H1 (cell line): ENCODE measurements around the gene UPK2. TPM values are rescaled to one million over a fixed set of nuclear protein-coding genes. Genes with fewer than 3 reads are reported as not detected.

ENCODE experiments used
- CTCF ChIA-PET: fragments of 300-600 bp; sonication (Branson Sonifier 250); formaldehyde crosslinking; loops from one replicate; lab custom pipeline; 2021; ENCODE audit not compliant: partially characterized antibody; lab: Charles Lee
- POLR2A ChIA-PET: fragments of 300-600 bp; sonication (Branson Sonifier 250); formaldehyde crosslinking; loops from one replicate; lab custom pipeline; 2021; ENCODE audit warnings: inconsistent platforms; ENCODE audit not compliant: partially characterized antibody; lab: Charles Lee
- DNase-seq, 2 experiments: peaks; one replicate each; pipeline versions ENCODE4 v3.0.0 to v3.0.0-alpha.2; 2010 to 2022; ENCODE audit warnings: low spot score in 2 of 2, low read depth in 1 of 2, mixed read lengths in 1 of 2
- FAIRE-seq: peaks from 2 replicates; lab custom pipeline; 2011; peaks lifted over from hg19 to GRCh38; lab: Jason Lieb, UNC
- H2AFZ ChIP-seq: 2 replicates; pipeline ENCODE4 v1.8.1; 2012; ENCODE audit warnings: low read length, inconsistent platforms
- H2AK5ac ChIP-seq: 2 replicates; pipeline ENCODE4 v1.6.1; 2013; ENCODE audit warnings: low read depth, low read length
- H2BK120ac ChIP-seq: replicated peaks from 2 replicates; pipeline ENCODE3; 2013; ENCODE audit warnings: low read depth, low read length, inconsistent platforms
- H2BK12ac ChIP-seq: 2 replicates; pipeline ENCODE4 v1.6.1; 2013; ENCODE audit warnings: low read depth, low read length
- H2BK15ac ChIP-seq: 2 replicates; pipeline ENCODE4 v1.6.1; 2013; ENCODE audit warnings: low read length
- H2BK20ac ChIP-seq: 2 replicates; pipeline ENCODE4 v1.6.1; 2013; ENCODE audit warnings: low read length
- H2BK5ac ChIP-seq: 2 replicates; pipeline ENCODE4 v1.6.1; 2013; ENCODE audit warnings: low read depth, low read length
- H3K14ac ChIP-seq: 2 replicates; pipeline ENCODE4 v1.6.1; 2013; ENCODE audit warnings: inconsistent platforms; ENCODE audit not compliant: insufficient read length
- H3K18ac ChIP-seq: 2 replicates; pipeline ENCODE4 v1.6.1; 2013; ENCODE audit warnings: low read length; ENCODE audit errors: extremely low read depth
- H3K23ac ChIP-seq: 2 replicates; pipeline ENCODE4 v1.6.1; 2013; ENCODE audit warnings: inconsistent platforms; ENCODE audit not compliant: insufficient read length
- H3K23me2 ChIP-seq: 2 replicates; pipeline ENCODE4 v1.6.1; 2013; ENCODE audit warnings: low read depth, low read length
- H3K27ac ChIP-seq: 2 replicates; pipeline ENCODE4 v1.6.1; 2011; ENCODE audit warnings: low read depth, low read length, inconsistent platforms
- H3K27me3 ChIP-seq, 4 experiments: replicated peaks in 1 of 4; 1 replicate in 1 of 4; 2 replicates in 3 of 4; pipeline versions ENCODE4 v1.6.1 to v1.8.1; 2011 to 2013; ENCODE audit warnings: low read length in 3 of 4, mild to moderate bottlenecking in 3 of 4, inconsistent platforms in 2 of 4, mixed read lengths in 2 of 4, moderate library complexity in 1 of 4; ENCODE audit not compliant: control insufficient read depth in 3 of 4, insufficient read depth in 3 of 4; ENCODE audit errors: extremely low read depth in 1 of 4
- H3K36me3 ChIP-seq, 4 experiments: 2 replicates each; pipeline versions ENCODE4 v1.6.1 to v1.8.1; 2011 to 2013; ENCODE audit warnings: mild to moderate bottlenecking in 4 of 4, low read length in 3 of 4, moderate library complexity in 2 of 4, control low read depth in 1 of 4, inconsistent platforms in 1 of 4; ENCODE audit not compliant: insufficient read depth in 4 of 4, control insufficient read depth in 2 of 4
- H3K4ac ChIP-seq: replicated peaks from 2 replicates; pipeline ENCODE3; 2013; ENCODE audit warnings: low read length, low read depth, mixed read lengths, inconsistent platforms; ENCODE audit not compliant: insufficient read length
- H3K4me1 ChIP-seq, 4 experiments: replicated peaks in 1 of 4; 1 replicate in 1 of 4; 2 replicates in 3 of 4; pipeline versions ENCODE4 v1.6.1 to v1.8.1; 2011 to 2013; ENCODE audit warnings: low read length in 3 of 4, inconsistent platforms in 2 of 4, mixed read lengths in 1 of 4; ENCODE audit not compliant: insufficient read depth in 4 of 4, control insufficient read depth in 3 of 4
- H3K4me2 ChIP-seq, 2 experiments: 2 replicates each; pipeline versions ENCODE4 v1.6.1 to v1.8.1; 2011 to 2013; ENCODE audit warnings: low read depth in 2 of 2, low read length in 2 of 2, control low read depth in 1 of 2, inconsistent platforms in 1 of 2, mild to moderate bottlenecking in 1 of 2; ENCODE audit not compliant: insufficient read depth in 1 of 2
- H3K4me3 ChIP-seq, 4 experiments: fragments of 200-600, 300-600 bp in 1 of 4; sonication (generic), shearing (Covaris generic), sonication (Bioruptor Twin) in 1 of 4; 2 replicates each; pipeline versions ENCODE4 v1.5.1 to v1.8.1; 2011 to 2016; ENCODE audit warnings: low read length in 4 of 4, low read depth in 3 of 4, control low read depth in 2 of 4, inconsistent platforms in 2 of 4, mild to moderate bottlenecking in 2 of 4, mixed read lengths in 1 of 4, moderate library complexity in 1 of 4; ENCODE audit not compliant: insufficient read depth in 2 of 4; ENCODE audit errors: extremely low read depth in 1 of 4
- H3K56ac ChIP-seq: replicated peaks from 2 replicates; pipeline ENCODE3; 2013; ENCODE audit warnings: low read depth, mild to moderate bottlenecking, mixed read lengths, low read length, inconsistent platforms; ENCODE audit not compliant: insufficient read length
- H3K79me1 ChIP-seq: 2 replicates; pipeline ENCODE4 v1.6.1; 2013; ENCODE audit warnings: low read depth, low read length, control low read depth
- H3K79me2 ChIP-seq, 2 experiments: 2 replicates each; pipeline versions ENCODE4 v1.6.1 to v1.8.1; 2012 to 2013; ENCODE audit warnings: low read length in 2 of 2, mild to moderate bottlenecking in 2 of 2, inconsistent platforms in 1 of 2; ENCODE audit not compliant: insufficient read depth in 2 of 2, control insufficient read depth in 1 of 2
- H3K9ac ChIP-seq, 4 experiments: replicated peaks in 1 of 4; 1 replicate in 1 of 4; 2 replicates in 3 of 4; pipeline versions ENCODE4 v1.6.1 to v1.8.1; 2011 to 2013; ENCODE audit warnings: low read depth in 3 of 4, low read length in 3 of 4, control low read depth in 2 of 4, mild to moderate bottlenecking in 2 of 4, moderate library complexity in 2 of 4, inconsistent platforms in 1 of 4; ENCODE audit errors: extremely low read depth in 1 of 4
- H3K9me3 ChIP-seq, 2 experiments: 2 replicates each; pipeline versions ENCODE4 v1.6.1 to v1.8.1; 2012 to 2013; ENCODE audit warnings: mild to moderate bottlenecking in 2 of 2, moderate library complexity in 2 of 2, control low read depth in 1 of 2, inconsistent platforms in 1 of 2, low read depth in 1 of 2, low read length in 1 of 2, mixed read lengths in 1 of 2; ENCODE audit not compliant: insufficient read depth in 2 of 2
- H4K20me1 ChIP-seq, 2 experiments: replicated peaks in 1 of 2; 2 replicates each; pipeline versions ENCODE3 to v1.8.1; 2011 to 2013; ENCODE audit warnings: inconsistent platforms in 2 of 2, low read length in 2 of 2, mild to moderate bottlenecking in 1 of 2; ENCODE audit not compliant: insufficient read depth in 2 of 2, control insufficient read depth in 1 of 2
- H4K5ac ChIP-seq: 2 replicates; pipeline ENCODE4 v1.6.1; 2013; ENCODE audit warnings: low read length, low read depth, mixed read lengths, inconsistent platforms; ENCODE audit not compliant: insufficient read length
- H4K8ac ChIP-seq: 2 replicates; pipeline ENCODE4 v1.8.0; 2013; ENCODE audit warnings: mild to moderate bottlenecking, moderate library complexity, low read length, inconsistent platforms; ENCODE audit not compliant: insufficient read depth; ENCODE audit errors: extremely low read depth
- H4K91ac ChIP-seq: replicated peaks from 2 replicates; pipeline ENCODE3; 2013; ENCODE audit warnings: low read length, mixed read lengths, inconsistent platforms; ENCODE audit not compliant: insufficient read length
- CBX8 ChIP-seq: fragments of 300-800, 300-1000 bp; sonication (generic); IDR thresholded peaks from 2 replicates; pipeline ENCODE4 v1.7.1; 2016; ENCODE audit warnings: low read depth, low read length, borderline replicate concordance
- CREB1 ChIP-seq: IDR thresholded peaks from 2 replicates; pipeline ENCODE4 v1.6.1; 2012; ENCODE audit warnings: inconsistent platforms
- GABPA ChIP-seq: IDR thresholded peaks from 2 replicates; pipeline ENCODE4 v1.6.1; 2011; ENCODE audit warnings: mild to moderate bottlenecking, low read length, moderate library complexity, borderline replicate concordance; ENCODE audit not compliant: insufficient read depth
- GTF2F1 ChIP-seq: IDR thresholded peaks from 2 replicates; pipeline ENCODE4 v1.6.1; 2012; ENCODE audit warnings: low read depth, low read length, improper control_type of control experiment, borderline replicate concordance
- KDM4A ChIP-seq: IDR thresholded peaks from one replicate; pipeline ENCODE4 v1.7.1; 2012; ENCODE audit warnings: low read depth, mild to moderate bottlenecking, moderate library complexity, low read length, inconsistent platforms; ENCODE audit not compliant: severe bottlenecking
- TCF12 ChIP-seq: IDR thresholded peaks from 2 replicates; pipeline ENCODE4 v1.6.1; 2011; ENCODE audit warnings: low read depth, mild to moderate bottlenecking, low read length
- WGBS, 2 experiments: shearing (Covaris generic) in 1 of 2; methylation state at CpG; one replicate each; pipeline versions ENCODE4 v1.1.6 to v1.1.7; 2013 to 2015; ENCODE audit warnings: low lambda C conversion rate in 2 of 2, mixed read lengths in 2 of 2, inconsistent platforms in 1 of 2, low coverage in 1 of 2, missing lambda C conversion rate in 1 of 2; ENCODE audit not compliant: insufficient replicate concordance in 2 of 2, insufficient coverage in 1 of 2, insufficient read length in 1 of 2; ENCODE audit errors: extremely low coverage in 1 of 2, missing lambda C conversion rate in 1 of 2; 5-methylcytosine and 5-hydroxymethylcytosine counted together
- polyA plus RNA-seq, 7 experiments: library from polyadenylated mRNA; depleted of rRNA in 3 of 7; stranded (reverse) in 5 of 7; unstranded in 2 of 7; fragments of >200 nt in 5 of 7; fragments of 200-250 nt in 2 of 7; gene quantifications; 1 replicate in 5 of 7; 2 replicates in 1 of 7; 4 replicates in 1 of 7; pipeline versions ENCODE4 v1.2.1 to v1.2.3, GENCODE V29; 2011 to 2013; ENCODE audit warnings: missing spikeins in 2 of 7, mixed read lengths in 2 of 7
- total RNA-seq: library from RNA; stranded (reverse); fragmentation: NEBNext Ultra II Directional; extraction: Animal tissue kit (Norgen Biotek cat#: 25700); gene quantifications from 2 replicates; pipeline ENCODE4 v1.2.1, GENCODE V29; 2021
- TF ChIP-seq, protein P1 (sequence below): IDR thresholded peaks from 2 replicates; pipeline ENCODE4 v1.6.1; 2012; ENCODE audit warnings: low read length, inconsistent platforms

UPK2 gene
- total and polyA plus RNA-seq, 2 of the 8 experiments (the other 6 are each of a cell fraction or from before 2014, with no cell fraction given): 0.76 TPM; not detected in 1

DNA sequence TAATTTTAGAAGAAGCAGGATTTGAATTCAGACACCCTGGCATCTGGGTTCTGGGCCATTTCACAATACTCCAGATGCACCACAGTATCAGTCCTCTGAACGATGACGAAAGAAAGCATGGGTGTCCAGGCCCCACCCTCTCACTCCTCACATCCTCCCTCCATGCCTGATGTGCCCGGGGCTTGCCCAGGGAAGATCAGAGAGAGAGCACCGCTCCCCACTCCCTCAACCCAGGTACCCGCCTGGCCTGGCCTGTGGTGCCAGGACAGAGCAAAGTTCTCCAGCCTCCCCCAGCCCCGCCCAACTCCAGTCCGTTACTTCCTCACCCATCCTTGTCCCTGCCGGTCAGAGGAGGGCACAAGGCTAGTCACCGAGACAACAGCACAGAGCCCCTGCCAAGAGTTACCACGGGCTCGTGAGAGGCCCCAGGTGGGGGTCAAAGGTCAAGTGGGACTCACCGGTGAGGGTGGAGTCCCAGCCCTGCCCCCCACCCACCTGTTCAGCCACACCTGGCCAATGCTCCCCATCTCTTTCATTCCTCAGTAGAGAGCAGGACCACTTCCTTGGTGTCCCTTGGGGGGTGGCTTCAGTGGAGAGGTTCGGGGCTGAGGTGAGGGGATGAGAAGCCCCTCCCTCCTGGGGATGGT lies 38.5 kb upstream of the UPK2 start:
- TF ChIP-seq CREB1: no peak
- TF ChIP-seq GABPA: no peak
- peak; percentile 80; the same call in 1 of the 2 replicates for TF ChIP-seq TCF12
- TF ChIP-seq, protein P1, sequence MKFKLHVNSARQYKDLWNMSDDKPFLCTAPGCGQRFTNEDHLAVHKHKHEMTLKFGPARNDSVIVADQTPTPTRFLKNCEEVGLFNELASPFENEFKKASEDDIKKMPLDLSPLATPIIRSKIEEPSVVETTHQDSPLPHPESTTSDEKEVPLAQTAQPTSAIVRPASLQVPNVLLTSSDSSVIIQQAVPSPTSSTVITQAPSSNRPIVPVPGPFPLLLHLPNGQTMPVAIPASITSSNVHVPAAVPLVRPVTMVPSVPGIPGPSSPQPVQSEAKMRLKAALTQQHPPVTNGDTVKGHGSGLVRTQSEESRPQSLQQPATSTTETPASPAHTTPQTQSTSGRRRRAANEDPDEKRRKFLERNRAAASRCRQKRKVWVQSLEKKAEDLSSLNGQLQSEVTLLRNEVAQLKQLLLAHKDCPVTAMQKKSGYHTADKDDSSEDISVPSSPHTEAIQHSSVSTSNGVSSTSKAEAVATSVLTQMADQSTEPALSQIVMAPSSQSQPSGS: no peak
- TF ChIP-seq GTF2F1: no peak
- no peak for TF ChIP-seq KDM4A
- no peak for TF ChIP-seq CBX8
- H3K79me1 ChIP-seq: peaks cover 14% of the 10 kb centered on the region
- peaks cover 0 to under 1% of the 10 kb centered on the region in 2 experiments for H4K20me1 ChIP-seq
- H2BK120ac ChIP-seq: no peak overlapping the region
- 0 out of 2 replicates have a peak overlapping the region, but pooled peaks have one; percentile 54 for H2BK15ac ChIP-seq
- H3K23me2 ChIP-seq: peaks cover 7% of the 10 kb centered on the region
- peak overlapping the region; percentile 99 for H2BK12ac ChIP-seq
- peak overlapping the region; percentile 76; the same call in 1 of the 2 replicates for H2BK20ac ChIP-seq
- H3K14ac ChIP-seq: no peak overlapping the region
- peak overlapping the region; percentile 55 to 70 for H3K4me2 ChIP-seq
- no peak overlapping the region for H2AFZ ChIP-seq
- no peak overlapping the region for H2AK5ac ChIP-seq
- no peak overlapping the region for H3K4ac ChIP-seq
- no peak overlapping the region for H4K8ac ChIP-seq
- no peaks in the 10 kb centered on the region for H3K9me3 ChIP-seq
- H3K56ac ChIP-seq: no peak overlapping the region
- no peak for FAIRE-seq
- peak overlapping the region; percentile 94 for H3K18ac ChIP-seq
- CTCF ChIA-PET: no interaction called here
- H3K4me1 ChIP-seq: peaks cover 27 to 91% (median 83%) of the 10 kb centered on the region in 4 experiments
- POLR2A ChIA-PET: interaction anchor here (1.0 to 10.7 kb wide), 2 partner anchors 22 to 126 kb away, joined by 3 to 61 read pairs; partner anchors contain the start of gene DDX6
- H4K5ac ChIP-seq: peak overlapping the region; percentile 35
- no peaks in the 10 kb centered on the region for H3K27me3 ChIP-seq
- DNase-seq: no peak
- peak overlapping the region in 2 of 4 experiments; percentile 55 to 66; a peak in 2 of 7 replicates for H3K9ac ChIP-seq
- peak overlapping the region; percentile 93 for H4K91ac ChIP-seq
- H3K36me3 ChIP-seq: no peaks in the 10 kb centered on the region
- H3K4me3 ChIP-seq: peak overlapping the region in 3 of 4 experiments; percentile 11 to 46 (median 15); a peak in 4 of 8 replicates
- peak overlapping the region; percentile 75 for H3K27ac ChIP-seq
- H3K79me2 ChIP-seq: peaks cover 0 to 87% of the 10 kb centered on the region in 2 experiments; a peak in 3 of 4 replicates
- no peak overlapping the region for H3K23ac ChIP-seq
- 40% methylated on average over 13 of the region's 13 CpGs; no CpG with 5 or more reads in 1 of the 2 experiments for whole genome bisulfite sequencing, 2 experiments
- H2BK5ac ChIP-seq: peak overlapping the region; percentile 98
